Tibial nerve (tissue), 3 donors: ENCODE data around the gene PER1.

ENCODE experiments used
- POLR2A ChIP-seq, 2 donors: fragments of 450-650 bp; IDR thresholded peaks; one replicate each; pipeline ENCODE4 v1.6.1; 2017; ENCODE audit warnings: antibody characterized with exemption in 2 of 2, mild to moderate bottlenecking in 2 of 2, moderate library complexity in 2 of 2
- TF ChIP-seq, protein P1 (sequence below), 5 experiments: fragments of 200-600 bp in 3 of 5; fragments of 450-650 bp in 2 of 5; sonication (generic) in 3 of 5; IDR thresholded peaks; one replicate each; pipeline ENCODE4 v1.5.1; 2016 to 2019; ENCODE audit warnings: antibody characterized with exemption in 5 of 5, mild to moderate bottlenecking in 3 of 5, moderate library complexity in 2 of 5

DNA sequence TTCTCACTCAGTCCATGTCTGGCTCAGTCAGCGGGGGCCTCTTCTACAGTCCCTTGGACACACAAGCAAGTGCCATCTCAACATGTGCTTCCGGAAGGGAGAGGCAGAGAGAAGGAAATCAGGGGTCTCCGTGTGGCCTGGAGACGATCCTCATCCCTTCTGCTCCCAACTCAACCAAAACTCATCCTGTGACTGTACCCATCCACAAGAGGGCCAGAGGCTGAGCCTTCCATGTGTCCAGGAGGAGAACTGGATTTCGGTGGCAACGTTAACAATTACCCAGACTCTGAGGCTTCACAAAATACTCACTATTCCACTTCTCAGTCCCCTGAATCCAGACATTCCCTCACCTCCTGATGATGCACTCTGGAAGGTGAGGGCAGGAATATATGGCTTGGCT lies 56.8 kb downstream of the PER1 start:
- TF ChIP-seq, protein P1, sequence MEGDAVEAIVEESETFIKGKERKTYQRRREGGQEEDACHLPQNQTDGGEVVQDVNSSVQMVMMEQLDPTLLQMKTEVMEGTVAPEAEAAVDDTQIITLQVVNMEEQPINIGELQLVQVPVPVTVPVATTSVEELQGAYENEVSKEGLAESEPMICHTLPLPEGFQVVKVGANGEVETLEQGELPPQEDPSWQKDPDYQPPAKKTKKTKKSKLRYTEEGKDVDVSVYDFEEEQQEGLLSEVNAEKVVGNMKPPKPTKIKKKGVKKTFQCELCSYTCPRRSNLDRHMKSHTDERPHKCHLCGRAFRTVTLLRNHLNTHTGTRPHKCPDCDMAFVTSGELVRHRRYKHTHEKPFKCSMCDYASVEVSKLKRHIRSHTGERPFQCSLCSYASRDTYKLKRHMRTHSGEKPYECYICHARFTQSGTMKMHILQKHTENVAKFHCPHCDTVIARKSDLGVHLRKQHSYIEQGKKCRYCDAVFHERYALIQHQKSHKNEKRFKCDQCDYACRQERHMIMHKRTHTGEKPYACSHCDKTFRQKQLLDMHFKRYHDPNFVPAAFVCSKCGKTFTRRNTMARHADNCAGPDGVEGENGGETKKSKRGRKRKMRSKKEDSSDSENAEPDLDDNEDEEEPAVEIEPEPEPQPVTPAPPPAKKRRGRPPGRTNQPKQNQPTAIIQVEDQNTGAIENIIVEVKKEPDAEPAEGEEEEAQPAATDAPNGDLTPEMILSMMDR (IDR thresholded peaks at IDR 0.05) = no peak
- no peak for TF ChIP-seq POLR2A (IDR thresholded peaks at IDR 0.05)
